K562 (cell line): ENCODE data around the gene CMIP. TPM values are rescaled to one million over a fixed set of nuclear protein-coding genes. Genes with fewer than 3 reads are reported as not detected.
A peak's percentile ranks its signal among the peaks of the same experiment; 100 is the strongest.

ENCODE experiments used
- ATAC-seq: fragments of 200-7000 bp; cut with Tn5 transposase; 3 replicates; pipeline ENCODE4 v1.9.1; 2020; ENCODE audit warnings: moderate library complexity
- BruUV-seq: library from RNA; stranded (reverse); fragments of 400-500 nt; replicated peaks from 2 replicates; lab custom pipeline; 2021; lab: Mats Ljungman, UMichigan
- CTCF ChIA-PET: fragments of 300-600 bp; formaldehyde crosslinking; extraction: SDS; loops from one replicate; lab custom pipeline; 2021; ENCODE audit warnings: low intra/inter-chr PET ratio; lab: Yijun Ruan, JAX
- POLR2A ChIA-PET: fragments of 300-600, 350-650 bp; sonication (Branson Sonifier 250); formaldehyde crosslinking; extraction: SDS; loops from one replicate; lab custom pipeline; 2021; ENCODE audit warnings: antibody characterized with exemption, inconsistent platforms; lab: Yijun Ruan, JAX
- DNase-seq, 4 experiments: peaks; one replicate each; pipeline versions ENCODE4 v3.0.0 to v3.0.0-alpha.2; 2011 to 2018; ENCODE audit warnings: low spot score in 3 of 4, mixed read lengths in 3 of 4; ENCODE audit errors: extremely low read depth in 1 of 4
- FAIRE-seq: peaks from 2 replicates; lab custom pipeline; 2011; peaks lifted over from hg19 to GRCh38; lab: Jason Lieb, UNC
- H2AFZ ChIP-seq: 2 replicates; pipeline ENCODE4 v1.6.0; 2011; ENCODE audit warnings: low read depth, low read length, control low read depth, inconsistent platforms
- H3K27ac ChIP-seq: fragments of 200-600 bp; 3 replicates; pipeline ENCODE4 v1.8.0; 2011; ENCODE audit warnings: low read depth, mild to moderate bottlenecking, control low read depth, inconsistent platforms, low read length, moderate library complexity, mixed read lengths; ENCODE audit errors: extremely low read depth
- H3K27me3 ChIP-seq, 2 experiments: fragments of 300-600 bp in 1 of 2; 2 replicates in 1 of 2; 3 replicates in 1 of 2; pipeline versions ENCODE4 v1.6.0 to v1.8.0; 2011; ENCODE audit warnings: inconsistent platforms in 2 of 2, low read length in 2 of 2, mild to moderate bottlenecking in 1 of 2, mixed read lengths in 1 of 2, moderate library complexity in 1 of 2; ENCODE audit not compliant: control insufficient read depth in 2 of 2, insufficient read depth in 2 of 2
- H3K36me3 ChIP-seq: fragments of 300-600 bp; 3 replicates; pipeline ENCODE4 v1.8.0; 2011; ENCODE audit warnings: mild to moderate bottlenecking, low read length, inconsistent platforms; ENCODE audit not compliant: control insufficient read depth, insufficient read depth
- H3K4me1 ChIP-seq, 2 experiments: fragments of 200-600 bp in 1 of 2; replicated peaks in 1 of 2; 2 replicates in 1 of 2; 3 replicates in 1 of 2; pipeline versions ENCODE4 v1.5.1 to v1.8.0; 2011; ENCODE audit warnings: inconsistent platforms in 2 of 2, low read length in 2 of 2, mild to moderate bottlenecking in 1 of 2, mixed read lengths in 1 of 2, moderate library complexity in 1 of 2; ENCODE audit not compliant: control insufficient read depth in 2 of 2, insufficient read depth in 2 of 2
- H3K4me2 ChIP-seq: 2 replicates; pipeline ENCODE4 v1.6.1; 2011; ENCODE audit warnings: low read length, control low read depth, inconsistent platforms, mixed read lengths; ENCODE audit not compliant: insufficient read depth
- H3K4me3 ChIP-seq: fragments of 200-600 bp; sonication (generic), shearing (Covaris generic); 2 replicates; pipeline ENCODE4 v1.5.1; 2016; ENCODE audit warnings: control low read depth, inconsistent platforms
- H3K79me2 ChIP-seq: fragments of 200-600 bp; 3 replicates; pipeline ENCODE4 v1.8.0; 2011; ENCODE audit warnings: low read length, inconsistent platforms; ENCODE audit not compliant: control insufficient read depth, insufficient read depth
- H3K9ac ChIP-seq, 2 experiments: 2 replicates each; pipeline versions ENCODE4 v1.6.0 to v1.6.1; 2011; ENCODE audit warnings: low read depth in 2 of 2, low read length in 2 of 2, control low read depth in 1 of 2, inconsistent platforms in 1 of 2, mild to moderate bottlenecking in 1 of 2, mixed read lengths in 1 of 2; ENCODE audit not compliant: insufficient read depth in 1 of 2
- H3K9me1 ChIP-seq: one replicate; pipeline ENCODE4 v1.6.0; 2011; ENCODE audit warnings: inconsistent platforms, mild to moderate bottlenecking, low read length, moderate library complexity; ENCODE audit not compliant: control insufficient read depth, insufficient read depth
- H3K9me3 ChIP-seq: replicated peaks from 2 replicates; pipeline ENCODE4 v1.5.1; 2011; ENCODE audit warnings: low read depth, low read length, inconsistent platforms; ENCODE audit not compliant: control insufficient read depth, insufficient read depth
- H4K20me1 ChIP-seq: replicated peaks from 2 replicates; pipeline ENCODE4 v1.6.1; 2011; ENCODE audit warnings: low read length, inconsistent platforms, mixed read lengths; ENCODE audit not compliant: control insufficient read depth, insufficient read depth
- CREBBP ChIP-seq: IDR thresholded peaks from one replicate; pipeline ENCODE4 v1.6.1; 2012; ENCODE audit warnings: low read depth, mild to moderate bottlenecking, control low read depth, inconsistent platforms, low read length
- DMBX1 ChIP-seq: fragments of 250-450 bp; sonication (Bioruptor Pico); IDR thresholded peaks from 2 replicates; pipeline ENCODE4 v1.8.0; 2022; ENCODE audit warnings: inconsistent platforms, mild to moderate bottlenecking, moderate library complexity, borderline replicate concordance
- E2F3 ChIP-seq: fragments of 250-450 bp; sonication (Bioruptor Pico); IDR thresholded peaks from 2 replicates; pipeline ENCODE4 v1.4.0; 2020; ENCODE audit warnings: mild to moderate bottlenecking
- FOSL1 ChIP-seq: fragments of 200-800 bp; sonication (Bioruptor generic); conservative IDR thresholded peaks from 2 replicates; pipeline ENCODE4 v1.6.1; 2016; ENCODE audit warnings: missing genetic modification characterization, missing compliant biosample characterization
- HDAC1 ChIP-seq, 2 experiments: fragments of 450-650 bp; IDR thresholded peaks; 2 replicates each; pipeline ENCODE4 v1.6.1; 2016 to 2017; ENCODE audit warnings: inconsistent platforms in 1 of 2, mild to moderate bottlenecking in 1 of 2, moderate library complexity in 1 of 2
- HDAC8 ChIP-seq: fragments of 450-650 bp; IDR thresholded peaks from 2 replicates; pipeline ENCODE4 v1.6.1; 2016; ENCODE audit warnings: mild to moderate bottlenecking, missing genetic modification characterization, moderate library complexity, missing compliant biosample characterization
- KDM2B ChIP-seq: fragments of 250-450 bp; sonication (Bioruptor Pico); IDR thresholded peaks from 2 replicates; pipeline ENCODE4 v1.8.0; 2021; ENCODE audit warnings: mild to moderate bottlenecking, moderate library complexity
- L3MBTL2 ChIP-seq: fragments of 450-650 bp; IDR thresholded peaks from 2 replicates; pipeline ENCODE4 v1.6.1; 2016; ENCODE audit warnings: mild to moderate bottlenecking, moderate library complexity
- MCM2 ChIP-seq: fragments of 450-650 bp; IDR thresholded peaks from 2 replicates; pipeline ENCODE4 v1.6.1; 2017; ENCODE audit warnings: low read depth, mild to moderate bottlenecking
- SMARCA4 ChIP-seq: fragments of 450-650 bp; IDR thresholded peaks from 2 replicates; pipeline ENCODE4 v1.6.1; 2016
- TEAD2 ChIP-seq: fragments of 450-650 bp; IDR thresholded peaks from 2 replicates; pipeline ENCODE4 v1.6.1; 2016; ENCODE audit warnings: missing genetic modification characterization, control low read depth, missing compliant biosample characterization
- ZEB2 ChIP-seq: fragments of 450-650 bp; IDR thresholded peaks from 2 replicates; pipeline ENCODE4 v1.6.1; 2016
- ZNF121 ChIP-seq: sonication (generic); formaldehyde crosslinking; conservative IDR thresholded peaks from 2 replicates; pipeline ENCODE4 v1.8.0; 2022; ENCODE audit warnings: missing genetic modification reagents
- ZNF165 ChIP-seq: fragments of 250-450 bp; sonication (Bioruptor Pico); IDR thresholded peaks from 2 replicates; pipeline ENCODE4 v1.4.0; 2020; ENCODE audit warnings: borderline replicate concordance
- ZNF592 ChIP-seq: fragments of 450-650 bp; IDR thresholded peaks from 2 replicates; pipeline ENCODE4 v1.6.1; 2017; ENCODE audit warnings: antibody characterized with exemption, mild to moderate bottlenecking
- ZNF75A ChIP-seq: fragments of 450-650 bp; formaldehyde crosslinking; IDR thresholded peaks from 2 replicates; pipeline ENCODE4 v1.4.0; 2020; ENCODE audit warnings: mild to moderate bottlenecking
- WGBS: fragments of 100-300 bp; shearing (Covaris generic); methylation state at CpG from one replicate; pipeline ENCODE4 v1.1.6; 2016; ENCODE audit warnings: low coverage, mixed read lengths; ENCODE audit not compliant: insufficient coverage; ENCODE audit errors: missing lambda C conversion rate; 5-methylcytosine and 5-hydroxymethylcytosine counted together
- in situ Hi-C: fragments of 300-500 bp; cut with MboI; formaldehyde crosslinking; loops from 4 replicates; pipeline ENCODE4 v1.15.0; 2018; ENCODE audit warnings: inconsistent platforms, mixed read lengths
- intact Hi-C: fragments of 100-400 bp; cut with micrococcal nuclease; formaldehyde crosslinking; loops from 2 replicates; pipeline ENCODE4 v1.14.2; 2022
- polyA plus RNA-seq, 8 experiments: library from polyadenylated mRNA; depleted of rRNA in 4 of 8; stranded (reverse) in 5 of 8; unstranded in 3 of 8; fragments of >200 nt; fragmentation: Nextera tagmentation in 2 of 8; fragmentation: Illumina TruSeq in 1 of 8; extraction: Ambion mirVana in 2 of 8; extraction: Trizol in 1 of 8; gene quantifications; 2 replicates each; pipeline versions ENCODE4 v1.2.1 to v1.2.3, GENCODE V29; 2011 to 2014; ENCODE audit warnings: inconsistent platforms in 1 of 8, missing spikeins in 1 of 8
- total RNA-seq, 7 experiments: library from RNA; depleted of rRNA in 6 of 7; stranded (reverse); fragments of >200 nt in 6 of 7; fragmentation: Illumina TruSeq in 2 of 7; extraction: Trizol in 2 of 7; gene quantifications; 2 replicates each; pipeline versions ENCODE4 v1.2.1 to v1.2.3, GENCODE V29; 2011 to 2021; ENCODE audit warnings: low replicate concordance in 1 of 7

Gene CMIP
- total and polyA plus RNA-seq, 9 of the 15 experiments (the other 6 are each of a cell fraction or from before 2014, with no cell fraction given): 0.94 to 82.5 (median 10.3) TPM

- TF ChIP-seq HDAC1 (IDR thresholded peaks at IDR 0.05) (no peak), ZEB2 (peak; percentile 87)
Observed at GRCh38 chr16:81492965-81493754, 48.6 kb downstream of the CMIP start (continued).

GRCh38 chr16:81493755-81494433, 49.3 kb downstream of the CMIP start:
- DNase-seq (peak; percentile 80 to 85 (median 82)), ATAC-seq (peak; percentile 59), FAIRE-seq (peak; percentile 87)
- H3K9ac ChIP-seq: peak overlapping the region; percentile 75 to 86
- H3K79me2 ChIP-seq: peaks cover 97% of the 10 kb centered on the region
- peaks cover 63 to 69% of the 10 kb centered on the region in 2 experiments for H3K4me1 ChIP-seq
- no peaks in the 10 kb centered on the region; the same call in 1 of the 2 replicates for H4K20me1 ChIP-seq
- POLR2A ChIA-PET: interaction anchor here (0.7 to 3.5 kb wide), 11 partner anchors 8 to 66 kb away, joined by 3 to 18 read pairs (median 4); no protein-coding TSS in a partner anchor
- H3K27me3 ChIP-seq: no peaks in the 10 kb centered on the region
- peaks cover 5% of the 10 kb centered on the region for H3K9me1 ChIP-seq
- in situ Hi-C loops (no loop called here), intact Hi-C loops (loop anchor here (10.0 kb wide), 2 partner anchors 141 to 201 kb away; no protein-coding TSS in a partner anchor)
- BruUV-seq: no TSS peak
- H3K9me3 ChIP-seq: no peaks in the 10 kb centered on the region
- H3K27ac ChIP-seq: peak overlapping the region; percentile 97
- 27% methylated on average over 23 of the region's 23 CpGs for WGBS
- H3K4me3 ChIP-seq: no peak overlapping the region
- peak overlapping the region; percentile 17; the same call in 1 of the 2 replicates for H3K4me2 ChIP-seq
- peaks cover 34% of the 10 kb centered on the region for H3K36me3 ChIP-seq
- CTCF ChIA-PET: interaction anchor here (0.5 kb wide), 1 partner anchor 26 kb away, joined by 3 read pairs; no protein-coding TSS in a partner anchor
- H2AFZ ChIP-seq: 0 out of 2 replicates have a peak overlapping the region, but pooled peaks have one; percentile 34
- TF ChIP-seq E2F3 (CRISPR knock-in tag): no peak
- no peak for TF ChIP-seq ZNF121 (CRISPR knock-in tag)
- TF ChIP-seq HDAC8: peak; percentile 74; the same call in 1 of the 2 replicates
- TF ChIP-seq ZNF592: peak; percentile 96
- TF ChIP-seq TEAD2 (tag): no peak
- peak; percentile 81; the same call in 1 of the 2 replicates for TF ChIP-seq DMBX1
- TF ChIP-seq L3MBTL2: peak; percentile 95
- peak; percentile 63; the same call in 1 of the 2 replicates for TF ChIP-seq SMARCA4
- no peak for TF ChIP-seq MCM2
- no peak for TF ChIP-seq CREBBP
- peak; percentile 93 for TF ChIP-seq FOSL1 (tag)
- TF ChIP-seq ZNF75A (CRISPR knock-in tag): no peak
- no peak for TF ChIP-seq ZNF165 (CRISPR knock-in tag)
- TF ChIP-seq KDM2B: no peak
